Measurements from ENCODE around the gene FOXN3.

FOXN3 gene

DNA sequence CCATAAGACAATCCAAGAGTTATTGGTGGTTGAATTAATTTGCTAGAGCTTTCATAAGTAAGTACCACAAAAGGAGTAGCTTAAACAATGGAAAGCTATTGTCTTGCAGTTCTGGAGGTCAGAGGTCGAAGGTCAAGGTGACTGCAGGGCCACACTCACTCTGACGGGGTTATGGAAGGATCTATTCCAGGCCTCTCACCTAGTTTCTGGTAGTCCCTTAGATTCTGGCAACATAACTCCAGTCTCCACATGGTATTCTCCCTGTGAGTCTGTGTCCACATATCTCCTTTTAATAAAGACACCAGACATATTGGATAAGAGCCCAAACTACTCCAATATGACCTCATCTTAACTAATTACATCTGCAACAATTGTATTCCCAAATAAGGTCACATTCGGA lies 273.4 kb downstream of the FOXN3 start:
- Histone ChIP-seq H3K36me3 (ENCODE audit: control insufficient read depth in 2 of 2, insufficient read depth in 2 of 2, low read length in 2 of 2) (no peaks in the 10 kb centered on the region), H3K4me1 (ENCODE audit: control insufficient read depth, insufficient read depth, low read length) (no peaks in the 10 kb centered on the region)

GRCh38 chr14:89142366-89142765 lies 274.7 kb downstream of the FOXN3 start:
- H3K27me3 ChIP-seq (ENCODE audit: control insufficient read depth in 1 of 2, insufficient read depth in 2 of 2, low read length in 2 of 2): no peaks in the 10 kb centered on the region
- H3K4me1 ChIP-seq (ENCODE audit: control insufficient read depth, insufficient read depth, low read length): no peaks in the 10 kb centered on the region
- no peak overlapping the region for H3K9ac ChIP-seq (ENCODE audit: low read length in 2 of 2)
- H3K4me3 ChIP-seq (ENCODE audit: low read length in 2 of 2): no peak overlapping the region
- peaks cover 0 to under 1% of the 10 kb centered on the region in 2 donors for H3K9me3 ChIP-seq (ENCODE audit: control insufficient read depth in 2 of 2, low read length in 2 of 2)
- H3K27ac ChIP-seq (ENCODE audit: low read length): no peak overlapping the region
- H3K36me3 ChIP-seq (ENCODE audit: control insufficient read depth in 2 of 2, insufficient read depth in 2 of 2, low read length in 2 of 2): no peaks in the 10 kb centered on the region

More for the DNA sequence above, 273.4 kb downstream of the FOXN3 start:
- no peak overlapping the region for H3K9ac ChIP-seq (ENCODE audit: low read length in 2 of 2)
- H3K27ac ChIP-seq (ENCODE audit: low read length): no peak overlapping the region
- H3K4me3 ChIP-seq (ENCODE audit: low read length in 2 of 2): no peak overlapping the region
- no peaks in the 10 kb centered on the region for H3K27me3 ChIP-seq (ENCODE audit: control insufficient read depth in 1 of 2, insufficient read depth in 2 of 2, low read length in 2 of 2)
- H3K9me3 ChIP-seq (ENCODE audit: control insufficient read depth in 2 of 2, low read length in 2 of 2): no peaks in the 10 kb centered on the region

DNA sequence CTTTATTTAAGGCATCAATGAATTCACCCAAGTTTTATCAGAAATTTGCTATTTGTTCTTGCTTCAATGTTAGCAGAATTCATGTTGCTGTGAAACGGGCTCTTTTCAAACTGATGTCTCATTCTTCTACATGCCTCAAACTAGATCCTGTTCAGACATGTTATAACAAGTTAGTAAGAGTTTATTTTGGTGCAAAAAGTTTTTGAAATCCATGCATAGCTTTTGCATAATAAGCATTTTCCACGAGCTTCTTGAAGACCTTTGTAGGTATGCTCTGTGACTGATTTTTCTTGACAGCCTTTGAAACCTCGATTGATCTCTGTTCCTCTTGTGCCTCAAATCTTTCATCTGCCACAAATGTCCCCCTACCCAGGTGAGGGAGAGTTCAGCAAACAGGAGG lies 275.2 kb downstream of the FOXN3 start:
- Histone ChIP-seq H3K27me3 (ENCODE audit: control insufficient read depth in 1 of 2, insufficient read depth in 2 of 2, low read length in 2 of 2) (no peaks in the 10 kb centered on the region), H3K4me1 (ENCODE audit: control insufficient read depth, insufficient read depth, low read length) (no peaks in the 10 kb centered on the region), H3K9ac (ENCODE audit: low read length in 2 of 2) (no peak overlapping the region), H3K9me3 (ENCODE audit: control insufficient read depth in 2 of 2, low read length in 2 of 2) (peaks cover 0 to 5% of the 10 kb centered on the region in 2 donors), H3K4me3 (ENCODE audit: low read length in 2 of 2) (no peak overlapping the region), H3K36me3 (ENCODE audit: control insufficient read depth in 2 of 2, insufficient read depth in 2 of 2, low read length in 2 of 2) (no peaks in the 10 kb centered on the region), H3K27ac (ENCODE audit: low read length) (no peak overlapping the region)

- H3K27ac ChIP-seq (ENCODE audit: low read length): no peak overlapping the region
- H3K4me3 ChIP-seq (ENCODE audit: low read length in 2 of 2): no peak overlapping the region
- no peaks in the 10 kb centered on the region for H3K27me3 ChIP-seq (ENCODE audit: control insufficient read depth in 1 of 2, insufficient read depth in 2 of 2, low read length in 2 of 2)
- H3K4me1 ChIP-seq (ENCODE audit: control insufficient read depth, insufficient read depth, low read length): no peaks in the 10 kb centered on the region
- H3K36me3 ChIP-seq (ENCODE audit: control insufficient read depth in 2 of 2, insufficient read depth in 2 of 2, low read length in 2 of 2): no peaks in the 10 kb centered on the region
- H3K9me3 ChIP-seq (ENCODE audit: control insufficient read depth in 2 of 2, low read length in 2 of 2): peaks cover 0 to 5% of the 10 kb centered on the region in 2 donors
- no peak overlapping the region for H3K9ac ChIP-seq (ENCODE audit: low read length in 2 of 2)
These were observed 276.7 kb downstream of the FOXN3 start for GRCh38 chr14:89140326-89140725.

GRCh38 chr14:89139404-89140247 lies 277.4 kb downstream of the FOXN3 start:
- no peaks in the 10 kb centered on the region for H3K4me1 ChIP-seq (ENCODE audit: control insufficient read depth, insufficient read depth, low read length)
- H3K9ac ChIP-seq (ENCODE audit: low read length in 2 of 2): no peak overlapping the region
- no peaks in the 10 kb centered on the region for H3K27me3 ChIP-seq (ENCODE audit: control insufficient read depth in 1 of 2, insufficient read depth in 2 of 2, low read length in 2 of 2)
- no peak overlapping the region for H3K4me3 ChIP-seq (ENCODE audit: low read length in 2 of 2)
- no peak overlapping the region for H3K27ac ChIP-seq (ENCODE audit: low read length)
- no peaks in the 10 kb centered on the region for H3K36me3 ChIP-seq (ENCODE audit: control insufficient read depth in 2 of 2, insufficient read depth in 2 of 2, low read length in 2 of 2)
- peaks cover 0 to 5% of the 10 kb centered on the region in 2 donors for H3K9me3 ChIP-seq (ENCODE audit: control insufficient read depth in 2 of 2, low read length in 2 of 2)

DNA sequence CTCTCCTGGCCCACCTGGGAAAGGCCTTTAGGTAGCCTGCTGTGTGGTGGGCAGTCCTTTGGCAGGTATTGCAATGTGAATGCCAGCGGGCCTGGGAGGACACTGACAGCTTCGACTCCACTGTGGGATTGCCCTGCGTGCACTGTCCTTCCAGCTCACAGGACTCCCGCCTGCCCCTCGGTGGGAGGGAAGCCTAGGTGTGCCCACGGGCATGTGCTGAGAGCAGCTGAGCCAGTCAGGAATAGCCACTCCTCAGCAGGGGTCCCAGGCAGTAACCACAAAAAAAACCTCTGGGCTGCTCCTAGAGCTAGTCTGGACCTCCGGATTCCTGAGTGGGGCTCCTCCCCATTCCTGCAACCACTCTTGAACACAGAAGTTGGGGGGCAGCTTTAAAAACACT lies 278.2 kb downstream of the FOXN3 start:
- Histone ChIP-seq H3K36me3 (ENCODE audit: control insufficient read depth in 2 of 2, insufficient read depth in 2 of 2, low read length in 2 of 2) (no peaks in the 10 kb centered on the region), H3K27ac (ENCODE audit: low read length) (no peak overlapping the region), H3K4me1 (ENCODE audit: control insufficient read depth, insufficient read depth, low read length) (no peaks in the 10 kb centered on the region), H3K9ac (ENCODE audit: low read length in 2 of 2) (no peak overlapping the region), H3K9me3 (ENCODE audit: control insufficient read depth in 2 of 2, low read length in 2 of 2) (peaks cover 0 to 5% of the 10 kb centered on the region in 2 donors), H3K4me3 (ENCODE audit: low read length in 2 of 2) (no peak overlapping the region), H3K27me3 (ENCODE audit: control insufficient read depth in 1 of 2, insufficient read depth in 2 of 2, low read length in 2 of 2) (no peaks in the 10 kb centered on the region)

GRCh38 chr14:89137526-89138163 lies 279.4 kb downstream of the FOXN3 start:
- H3K4me1 ChIP-seq (ENCODE audit: control insufficient read depth, insufficient read depth, low read length): no peaks in the 10 kb centered on the region
- H3K4me3 ChIP-seq (ENCODE audit: low read length in 2 of 2): no peak overlapping the region
- no peak overlapping the region for H3K9ac ChIP-seq (ENCODE audit: low read length in 2 of 2)
- peaks cover 0 to 5% of the 10 kb centered on the region in 2 donors for H3K9me3 ChIP-seq (ENCODE audit: control insufficient read depth in 2 of 2, low read length in 2 of 2)
- H3K27me3 ChIP-seq (ENCODE audit: control insufficient read depth in 1 of 2, insufficient read depth in 2 of 2, low read length in 2 of 2): no peaks in the 10 kb centered on the region
- H3K36me3 ChIP-seq (ENCODE audit: control insufficient read depth in 2 of 2, insufficient read depth in 2 of 2, low read length in 2 of 2): no peaks in the 10 kb centered on the region
- H3K27ac ChIP-seq (ENCODE audit: low read length): no peak overlapping the region

- H3K36me3 ChIP-seq (ENCODE audit: control insufficient read depth in 2 of 2, insufficient read depth in 2 of 2, low read length in 2 of 2): no peaks in the 10 kb centered on the region
- H3K9me3 ChIP-seq (ENCODE audit: control insufficient read depth in 2 of 2, low read length in 2 of 2): peaks cover 0 to 5% of the 10 kb centered on the region in 2 donors
These were observed 280.4 kb downstream of the FOXN3 start for GRCh38 chr14:89136587-89136986.

GRCh38 chr14:89134640-89135039 lies 282.4 kb downstream of the FOXN3 start:
- H3K9me3 ChIP-seq (ENCODE audit: control insufficient read depth in 2 of 2, low read length in 2 of 2): peaks cover 0 to 5% of the 10 kb centered on the region in 2 donors
- H3K27me3 ChIP-seq (ENCODE audit: control insufficient read depth in 1 of 2, insufficient read depth in 2 of 2, low read length in 2 of 2): no peaks in the 10 kb centered on the region
- no peak overlapping the region for H3K27ac ChIP-seq (ENCODE audit: low read length)
- H3K9ac ChIP-seq (ENCODE audit: low read length in 2 of 2): no peak overlapping the region
- no peaks in the 10 kb centered on the region for H3K4me1 ChIP-seq (ENCODE audit: control insufficient read depth, insufficient read depth, low read length)
- H3K36me3 ChIP-seq (ENCODE audit: control insufficient read depth in 2 of 2, insufficient read depth in 2 of 2, low read length in 2 of 2): no peaks in the 10 kb centered on the region
- no peak overlapping the region for H3K4me3 ChIP-seq (ENCODE audit: low read length in 2 of 2)

More at GRCh38 chr14:89136587-89136986, 280.4 kb downstream of the FOXN3 start:
- H3K9ac ChIP-seq (ENCODE audit: low read length in 2 of 2): no peak overlapping the region
- no peaks in the 10 kb centered on the region for H3K4me1 ChIP-seq (ENCODE audit: control insufficient read depth, insufficient read depth, low read length)
- no peak overlapping the region for H3K4me3 ChIP-seq (ENCODE audit: low read length in 2 of 2)
- no peak overlapping the region for H3K27ac ChIP-seq (ENCODE audit: low read length)
- no peaks in the 10 kb centered on the region for H3K27me3 ChIP-seq (ENCODE audit: control insufficient read depth in 1 of 2, insufficient read depth in 2 of 2, low read length in 2 of 2)

DNA sequence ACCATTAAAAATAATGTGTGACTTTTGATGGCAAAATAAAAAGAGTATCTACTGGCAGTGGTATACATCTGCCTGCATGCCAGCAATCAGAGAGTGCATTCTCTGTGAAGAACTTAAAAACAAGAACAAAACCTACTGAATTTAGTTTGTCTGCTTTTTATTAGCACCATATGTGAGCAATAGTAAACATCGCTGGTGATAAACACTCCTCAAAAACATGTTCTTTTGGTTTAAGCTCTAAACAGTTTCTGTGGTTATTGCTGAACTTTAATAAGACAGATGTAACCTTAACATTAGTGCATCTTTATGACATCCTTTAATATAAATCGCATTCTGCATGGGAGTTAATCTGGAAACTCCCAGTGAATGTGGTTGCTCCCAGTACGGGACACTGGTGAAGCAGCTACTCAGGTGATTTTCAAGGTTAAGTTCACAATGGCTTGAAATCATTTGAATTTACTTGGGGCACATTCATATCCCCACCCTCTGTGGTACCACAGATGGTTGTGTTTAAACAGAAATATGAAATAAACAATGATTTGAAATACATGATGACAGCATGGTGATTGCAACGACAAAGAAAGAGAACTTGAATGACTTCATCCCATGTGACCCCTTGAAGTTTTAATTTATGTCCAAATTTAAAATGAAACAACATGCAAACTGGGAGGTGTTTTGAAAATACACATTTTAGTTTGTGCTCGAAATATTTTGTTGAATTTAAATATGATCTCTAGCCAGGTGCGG lies 285.9 kb downstream of the FOXN3 start:
- no peaks in the 10 kb centered on the region for H3K36me3 ChIP-seq (ENCODE audit: control insufficient read depth in 2 of 2, insufficient read depth in 2 of 2, low read length in 2 of 2)
- H3K4me3 ChIP-seq (ENCODE audit: low read length in 2 of 2): no peak overlapping the region
- no peak overlapping the region for H3K27ac ChIP-seq (ENCODE audit: low read length)
- H3K9ac ChIP-seq (ENCODE audit: low read length in 2 of 2): no peak overlapping the region
- H3K4me1 ChIP-seq (ENCODE audit: control insufficient read depth, insufficient read depth, low read length): no peaks in the 10 kb centered on the region
- no peaks in the 10 kb centered on the region for H3K9me3 ChIP-seq (ENCODE audit: control insufficient read depth in 2 of 2, low read length in 2 of 2)
- no peaks in the 10 kb centered on the region for H3K27me3 ChIP-seq (ENCODE audit: control insufficient read depth in 1 of 2, insufficient read depth in 2 of 2, low read length in 2 of 2)
